ENCODE data around the gene KCNJ9.
"Not testable (repeated sequence)": the region's sequence is repeated elsewhere in the genome, so short reads cannot be mapped to it uniquely, and the experiment has no call there.

The KCNJ9 gene

GRCh38 chr1:160101717-160102522 lies 20.6 kb downstream of the KCNJ9 start:
- DNase-seq, result peak in 6 of 58 donors; percentile 22 to 63 (median 44)

GRCh38 chr1:160103658-160104408 lies 22.5 kb downstream of the KCNJ9 start:
- peak in 18 of 58 donors; percentile 22 to 66 (median 46) for DNase-seq

GRCh38 chr1:160104486-160104885 lies 23.1 kb downstream of the KCNJ9 start:
- peak in 2 of 58 donors; percentile 27 to 47 for DNase-seq

- DNase-seq, result no peak
Measured at GRCh38 chr1:160105155-160105554, 23.8 kb downstream of the KCNJ9 start.

- no peak for DNase-seq
Measured at GRCh38 chr1:160107512-160107911, 26.2 kb downstream of the KCNJ9 start.

- peak in 5 of 58 donors; percentile 6 to 34 (median 18) for DNase-seq
Measured at GRCh38 chr1:160108888-160109662, 27.7 kb downstream of the KCNJ9 start.

GRCh38 chr1:160109686-160110085 lies 28.3 kb downstream of the KCNJ9 start:
- DNase-seq, result no peak

GRCh38 chr1:160111462-160111861 lies 30.1 kb downstream of the KCNJ9 start:
- DNase-seq, result not testable (repeated sequence)

GRCh38 chr1:160112357-160112756 lies 31.0 kb downstream of the KCNJ9 start:
- peak in 7 of 58 donors; percentile 9 to 40 (median 29) for DNase-seq

- DNase-seq, result peak in 7 of 58 donors; percentile 13 to 42 (median 32)
Measured at GRCh38 chr1:160113407-160113806, 32.1 kb downstream of the KCNJ9 start.

GRCh38 chr1:160114085-160114484 lies 32.7 kb downstream of the KCNJ9 start:
- peak in 34 of 58 donors; percentile 11 to 82 (median 46) for DNase-seq

- DNase-seq, result peak in 35 of 58 donors; percentile 15 to 81 (median 45)
Measured at GRCh38 chr1:160115545-160116282, 34.4 kb downstream of the KCNJ9 start, which contains the start of gene ATP1A2. TSS of gene ATP1A2 (plus strand) at chr1:160115759. CDS start at chr1:160115862, 103 bp downstream.

- DNase-seq, result peak in 9 of 58 donors; percentile 19 to 44 (median 28)
Measured at GRCh38 chr1:160116283-160117147, 35.2 kb downstream of the KCNJ9 start.

- no peak for DNase-seq
Measured at GRCh38 chr1:160117300-160117699, 36.0 kb downstream of the KCNJ9 start.

- DNase-seq, result peak in 57 of 58 donors; percentile 25 to 97 (median 82)
Measured at GRCh38 chr1:160117709-160118183, 36.4 kb downstream of the KCNJ9 start.

- peak in 1 of 58 donors; percentile 23 for DNase-seq
Measured at GRCh38 chr1:160118928-160119327, 37.6 kb downstream of the KCNJ9 start.

- no peak for DNase-seq
Measured at GRCh38 chr1:160120797-160121196, 39.5 kb downstream of the KCNJ9 start.

GRCh38 chr1:160121388-160121787 lies 40.0 kb downstream of the KCNJ9 start:
- DNase-seq, result no peak

- no peak for DNase-seq
Measured at GRCh38 chr1:160122978-160123495, 41.7 kb downstream of the KCNJ9 start.
